ENCODE results near the gene FXYD2. TPM values are rescaled to one million over a fixed set of nuclear protein-coding genes. Genes with fewer than 3 reads are reported as not detected.

The FXYD2 gene
- total and polyA plus RNA-seq, 2 donors (not counting 1 experiment from before 2014, with no cell fraction given), result 0.18 to 0.33 TPM

- H2AFZ ChIP-seq (ENCODE audit: low read length), result no peak overlapping the region
- H3K27me3 ChIP-seq (ENCODE audit: control insufficient read depth, insufficient read depth, low read length), result peaks cover 29% of the 10 kb centered on the region
- H3K4me2 ChIP-seq (ENCODE audit: extremely low read depth, insufficient read depth, low read length), result no peak overlapping the region
- no peaks in the 10 kb centered on the region for H3K9me3 ChIP-seq (ENCODE audit: control insufficient read depth, insufficient read depth, low read depth, low read length)
- no peak overlapping the region for H3K9ac ChIP-seq (ENCODE audit: insufficient read depth, low read length)
- no peak overlapping the region for H3K27ac ChIP-seq (ENCODE audit: insufficient read depth, low read length)
- H3K79me2 ChIP-seq (ENCODE audit: control insufficient read depth, insufficient read depth, low read length), result no peaks in the 10 kb centered on the region
- TF ChIP-seq EZH2 (IDR thresholded peaks at IDR 0.05; ENCODE audit: low read length, missing control alignments) (no peak), CTCF (conservative IDR thresholded peaks at IDR 0.05 in 1 of 2, IDR thresholded peaks at IDR 0.05 in 1 of 2; ENCODE audit: low read depth in 1 of 2, low read length in 2 of 2) (no peak)
- no peaks in the 10 kb centered on the region for H3K36me3 ChIP-seq (ENCODE audit: control insufficient read depth, insufficient read depth, low read length)
- DNase-seq (ENCODE audit: low read depth in 2 of 2), result no peak
- H3K4me1 ChIP-seq (ENCODE audit: control insufficient read depth, extremely low read depth, insufficient read depth, low read length), result no peaks in the 10 kb centered on the region
- no peak overlapping the region for H3K4me3 ChIP-seq (replicated peaks in 1 of 4; ENCODE audit: control extremely low read depth in 1 of 4, insufficient read depth in 1 of 4, low read depth in 3 of 4, low read length in 4 of 4)
- no peaks in the 10 kb centered on the region for H4K20me1 ChIP-seq (ENCODE audit: control insufficient read depth, extremely low read depth, insufficient read depth, low read length)
Measured at GRCh38 chr11:117872420-117872961, 47.9 kb upstream of the FXYD2 start.

GRCh38 chr11:117871784-117872183 lies 47.2 kb upstream of the FXYD2 start:
- TF ChIP-seq CTCF (conservative IDR thresholded peaks at IDR 0.05 in 1 of 2, IDR thresholded peaks at IDR 0.05 in 1 of 2; ENCODE audit: low read depth in 1 of 2, low read length in 2 of 2) (no peak), EZH2 (IDR thresholded peaks at IDR 0.05; ENCODE audit: low read length, missing control alignments) (no peak)
- Histone ChIP-seq H3K9ac (ENCODE audit: insufficient read depth, low read length) (no peak overlapping the region), H3K27me3 (ENCODE audit: control insufficient read depth, insufficient read depth, low read length) (peaks cover 22% of the 10 kb centered on the region), H3K79me2 (ENCODE audit: control insufficient read depth, insufficient read depth, low read length) (no peaks in the 10 kb centered on the region), H3K4me2 (ENCODE audit: extremely low read depth, insufficient read depth, low read length) (no peak overlapping the region), H4K20me1 (ENCODE audit: control insufficient read depth, extremely low read depth, insufficient read depth, low read length) (no peaks in the 10 kb centered on the region), H3K27ac (ENCODE audit: insufficient read depth, low read length) (no peak overlapping the region), H2AFZ (ENCODE audit: low read length) (no peak overlapping the region), H3K36me3 (ENCODE audit: control insufficient read depth, insufficient read depth, low read length) (no peaks in the 10 kb centered on the region), H3K4me3 (replicated peaks in 1 of 4; ENCODE audit: control extremely low read depth in 1 of 4, insufficient read depth in 1 of 4, low read depth in 3 of 4, low read length in 4 of 4) (no peak overlapping the region), H3K9me3 (ENCODE audit: control insufficient read depth, insufficient read depth, low read depth, low read length) (no peaks in the 10 kb centered on the region), H3K4me1 (ENCODE audit: control insufficient read depth, extremely low read depth, insufficient read depth, low read length) (no peaks in the 10 kb centered on the region)
- no peak for DNase-seq (ENCODE audit: low read depth in 2 of 2)

- H3K9ac ChIP-seq (ENCODE audit: insufficient read depth, low read length), result no peak overlapping the region
- H3K27ac ChIP-seq (ENCODE audit: insufficient read depth, low read length), result no peak overlapping the region
- no peaks in the 10 kb centered on the region for H3K4me1 ChIP-seq (ENCODE audit: control insufficient read depth, extremely low read depth, insufficient read depth, low read length)
- DNase-seq (ENCODE audit: low read depth in 2 of 2), result no peak
- H3K9me3 ChIP-seq (ENCODE audit: control insufficient read depth, insufficient read depth, low read depth, low read length), result no peaks in the 10 kb centered on the region
- H3K27me3 ChIP-seq (ENCODE audit: control insufficient read depth, insufficient read depth, low read length), result peaks cover 21% of the 10 kb centered on the region
- H3K4me3 ChIP-seq (replicated peaks in 1 of 4; ENCODE audit: control extremely low read depth in 1 of 4, insufficient read depth in 1 of 4, low read depth in 3 of 4, low read length in 4 of 4), result no peak overlapping the region
- no peaks in the 10 kb centered on the region for H4K20me1 ChIP-seq (ENCODE audit: control insufficient read depth, extremely low read depth, insufficient read depth, low read length)
- TF ChIP-seq EZH2 (IDR thresholded peaks at IDR 0.05; ENCODE audit: low read length, missing control alignments) (no peak), CTCF (conservative IDR thresholded peaks at IDR 0.05 in 1 of 2, IDR thresholded peaks at IDR 0.05 in 1 of 2; ENCODE audit: low read depth in 1 of 2, low read length in 2 of 2) (no peak)
- no peaks in the 10 kb centered on the region for H3K79me2 ChIP-seq (ENCODE audit: control insufficient read depth, insufficient read depth, low read length)
- no peaks in the 10 kb centered on the region for H3K36me3 ChIP-seq (ENCODE audit: control insufficient read depth, insufficient read depth, low read length)
- no peak overlapping the region for H2AFZ ChIP-seq (ENCODE audit: low read length)
- H3K4me2 ChIP-seq (ENCODE audit: extremely low read depth, insufficient read depth, low read length), result no peak overlapping the region
Measured at GRCh38 chr11:117871160-117871559, 46.6 kb upstream of the FXYD2 start.
